Left kidney (tissue), 2 donors: ENCODE measurements around the gene FBLN1. TPM values are rescaled to one million over a fixed set of nuclear protein-coding genes. Genes with fewer than 3 reads are reported as not detected.

ENCODE experiments used
- DNase-seq: peaks from one replicate; pipeline ENCODE4 v3.0.0-alpha.2; 2013
- polyA plus RNA-seq: library from polyadenylated mRNA; unstranded; fragments of 120-200 nt; gene quantifications from one replicate; pipeline ENCODE4 v1.2.1, GENCODE V29; 2013; ENCODE audit not compliant: insufficient read length

FBLN1 gene
- polyA plus RNA-seq, 1 donor, result 98.3 TPM

DNA sequence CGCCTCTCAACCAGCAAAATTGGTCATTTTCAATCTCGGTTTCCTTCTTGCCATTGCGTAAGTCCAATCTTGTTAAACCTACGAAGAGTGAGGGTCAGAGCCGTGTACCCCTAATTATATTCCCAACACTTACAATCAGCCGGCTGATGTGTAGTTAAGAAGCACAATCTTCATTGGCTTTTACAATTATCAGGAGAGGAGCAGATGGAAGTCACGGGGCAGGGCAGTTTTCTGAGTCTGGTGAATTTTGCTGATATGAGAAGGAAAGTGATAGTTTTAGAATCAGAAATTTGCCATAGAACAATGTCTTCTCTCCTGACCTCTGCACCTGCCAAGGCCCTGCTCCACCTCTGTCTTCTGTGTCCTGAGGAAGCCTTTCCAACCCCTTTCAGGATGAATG is 134.0 kb downstream of the FBLN1 start:
- no peak for DNase-seq

DNA sequence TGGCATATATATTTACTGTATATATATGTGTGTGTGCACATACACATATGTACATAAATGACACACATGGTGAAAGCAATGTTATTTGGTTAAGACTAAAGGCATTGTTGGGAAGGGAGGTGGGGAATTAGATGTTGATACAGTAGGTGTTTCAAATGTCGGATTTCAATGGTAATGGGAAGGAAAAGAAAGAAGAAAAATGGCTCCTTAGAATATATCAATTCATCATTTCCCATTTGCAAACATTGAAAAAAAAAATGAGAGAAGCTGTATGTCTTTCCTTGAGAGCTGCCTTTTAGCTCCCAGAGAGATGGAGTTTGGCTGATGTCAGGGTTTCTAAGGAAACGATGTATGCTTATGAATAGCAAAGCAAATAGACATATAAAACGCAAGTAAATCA is 135.5 kb downstream of the FBLN1 start:
- no peak for DNase-seq

GRCh38 chr22:45638834-45639746 is 136.4 kb downstream of the FBLN1 start:
- DNase-seq, result no peak

- no peak for DNase-seq
Observed at GRCh38 chr22:45639747-45640102, 137.0 kb downstream of the FBLN1 start.

GRCh38 chr22:45640291-45640940 is 137.7 kb downstream of the FBLN1 start:
- DNase-seq, result no peak

DNA sequence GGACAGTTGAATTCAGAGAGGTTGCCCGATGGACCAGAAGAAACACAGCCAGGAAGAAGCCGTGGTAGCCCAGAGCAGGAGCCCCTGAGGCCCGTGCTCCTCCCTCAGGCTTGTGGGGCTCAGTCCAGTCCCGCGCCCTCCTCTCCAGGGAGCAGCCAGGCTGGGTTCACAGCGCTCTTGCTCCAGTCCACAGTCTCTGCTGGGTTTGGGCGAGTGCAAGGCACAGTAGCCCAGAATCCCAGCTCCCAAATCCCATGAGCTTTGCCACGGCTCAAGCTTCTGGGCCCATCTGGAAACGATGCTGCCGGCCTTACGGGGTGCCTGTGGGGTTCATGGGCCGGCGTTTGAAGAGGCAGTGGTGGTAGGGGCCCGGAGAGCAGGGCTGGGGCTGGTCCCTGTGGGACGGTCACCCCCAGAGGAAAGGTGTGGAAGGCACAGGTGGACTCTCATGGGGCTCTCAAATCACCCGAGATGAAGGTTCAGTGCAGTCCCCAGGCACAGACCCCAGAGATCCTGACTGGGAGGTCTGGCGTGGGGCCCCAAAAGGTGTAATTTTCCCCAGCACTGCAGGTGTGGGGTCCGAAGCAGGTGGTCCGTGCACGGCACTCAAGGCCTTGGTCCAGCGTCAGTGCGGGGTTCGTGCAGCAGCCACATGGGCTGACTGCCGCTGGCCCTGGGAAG is 138.4 kb downstream of the FBLN1 start:
- no peak for DNase-seq

GRCh38 chr22:45642986-45643385 is 140.3 kb downstream of the FBLN1 start:
- DNase-seq, result no peak

DNA sequence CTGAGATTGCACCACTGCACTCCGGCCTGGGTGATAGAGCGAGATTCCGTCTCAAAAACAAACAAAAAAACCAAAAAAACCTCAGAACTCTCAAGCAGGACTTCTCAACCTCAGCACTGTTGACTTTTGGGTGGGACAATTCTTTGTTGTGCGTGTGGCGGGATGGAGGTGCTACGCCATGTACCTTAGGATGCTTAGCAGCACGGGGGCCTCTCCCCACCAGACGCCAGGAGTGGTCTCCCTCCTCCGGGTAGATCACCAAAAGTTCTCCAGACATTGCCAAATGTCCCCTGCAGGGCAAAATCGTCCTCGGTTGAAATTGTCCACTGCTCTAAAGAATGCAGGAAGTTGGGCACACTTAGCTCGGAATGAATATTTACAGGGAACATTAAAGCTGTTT is 142.0 kb downstream of the FBLN1 start:
- no peak for DNase-seq

DNA sequence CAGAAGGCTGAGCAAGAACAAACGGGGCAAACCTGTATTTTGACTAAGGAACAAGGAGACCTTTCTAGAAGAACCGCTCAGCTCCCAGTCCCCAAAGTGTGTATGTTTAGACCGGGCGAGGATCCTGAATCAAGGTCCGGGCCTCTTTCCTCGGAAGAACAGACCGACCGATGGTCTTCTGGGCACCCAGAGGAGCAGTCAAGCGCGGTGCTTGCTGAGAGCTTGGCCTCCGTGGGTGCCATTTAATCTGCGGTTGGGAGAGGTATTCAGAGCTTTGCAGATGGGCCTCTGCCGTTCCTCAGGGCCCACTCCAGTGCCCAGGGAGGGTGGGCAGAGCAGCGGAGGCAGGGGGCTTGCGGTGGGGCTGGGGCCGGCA is 142.5 kb downstream of the FBLN1 start:
- no peak for DNase-seq

- DNase-seq, result no peak
Observed at GRCh38 chr22:45645526-45646414, 143.1 kb downstream of the FBLN1 start.

- DNase-seq, result no peak
Observed at GRCh38 chr22:45647532-45648225, 145.0 kb downstream of the FBLN1 start.

GRCh38 chr22:45648301-45649117 is 145.8 kb downstream of the FBLN1 start:
- no peak for DNase-seq

DNA sequence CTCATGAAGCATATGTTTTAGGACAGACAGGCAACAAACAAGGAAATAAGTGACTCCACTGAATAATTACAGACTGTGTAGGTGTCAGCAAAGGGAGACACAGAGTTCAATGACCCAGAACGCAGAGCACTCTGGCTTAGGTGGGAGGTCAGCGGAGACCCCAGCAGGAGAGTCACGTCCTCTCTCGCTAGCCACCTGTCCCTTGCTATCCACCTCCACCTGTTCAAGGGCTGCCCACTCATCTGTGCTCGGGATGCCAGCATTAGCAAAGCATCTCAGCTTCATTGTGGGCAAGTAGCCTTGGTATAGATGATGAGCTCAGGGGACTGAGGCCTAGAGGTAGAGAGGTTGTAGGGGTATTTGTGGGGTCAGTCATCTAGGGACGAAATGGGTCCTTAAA is 147.1 kb downstream of the FBLN1 start:
- no peak for DNase-seq

- DNase-seq, result no peak
Observed at GRCh38 chr22:45650721-45651120, 148.0 kb downstream of the FBLN1 start.

Other genes with a start within 250 kb of the FBLN1 start
- gene UPK3A, start 217.9 kb upstream of the FBLN1 start, polyA plus RNA-seq, result 1.5 TPM
- gene FAM118A, start 192.9 kb upstream of the FBLN1 start, polyA plus RNA-seq, result 33.1 TPM
- 0.23 TPM for gene SMC1B, start 89.3 kb upstream of the FBLN1 start, polyA plus RNA-seq
- gene RIBC2, start 89.2 kb upstream of the FBLN1 start, polyA plus RNA-seq, result 7.0 TPM
- gene ATXN10, start 169.0 kb downstream of the FBLN1 start, polyA plus RNA-seq, result 312 TPM